Central memory CD8-positive, alpha-beta T cell (primary cell): ENCODE measurements around the gene ZNF700.
"Not testable (repeated sequence)": the region's sequence is repeated elsewhere in the genome, so short reads cannot be mapped to it uniquely, and the experiment has no call there.

Experiments
- ATAC-seq: fragments of 150-1000 bp; cut with Tn5 transposase; replicated peaks from 2 replicates; pipeline ENCODE4 v1.10.0; 2022; ENCODE audit warnings: mild to moderate bottlenecking, moderate FRiP score, moderate number of reproducible peaks; ENCODE audit not compliant: poor library complexity, severe bottlenecking; ENCODE audit errors: extremely low read depth
- DNase-seq, 2 donors: peaks; one replicate each; pipeline ENCODE4 v3.0.0; 2021; ENCODE audit warnings: low spot score in 2 of 2
- H3K27ac Mint-ChIP-seq: one replicate; pipeline ENCODE4 v1.8.0; 2022; ENCODE audit warnings: low read depth, mild to moderate bottlenecking, moderate library complexity, mixed read lengths
- H3K27me3 Mint-ChIP-seq: one replicate; pipeline ENCODE4 v1.8.0; 2022; ENCODE audit warnings: mixed read lengths
- H3K36me3 Mint-ChIP-seq: one replicate; pipeline ENCODE4 v1.8.0; 2022; ENCODE audit warnings: mild to moderate bottlenecking, moderate library complexity, mixed read lengths; ENCODE audit not compliant: insufficient read depth
- H3K4me1 Mint-ChIP-seq: one replicate; pipeline ENCODE4 v1.8.0; 2022; ENCODE audit warnings: mixed read lengths
- H3K4me3 Mint-ChIP-seq: one replicate; pipeline ENCODE4 v1.8.0; 2022; ENCODE audit warnings: mild to moderate bottlenecking, moderate library complexity, mixed read lengths
- H3K9me3 Mint-ChIP-seq: one replicate; pipeline ENCODE4 v1.8.0; 2022; ENCODE audit warnings: mixed read lengths

ZNF700 gene

GRCh38 chr19:11944656-11945055 lies 19.7 kb downstream of the ZNF700 start:
- no peak for ATAC-seq
- H3K27ac Mint-ChIP-seq: no peak overlapping the region

GRCh38 chr19:11948646-11949045 lies 23.7 kb downstream of the ZNF700 start:
- DNase-seq: no peak
- Mint-ChIP-seq H3K9me3 (peaks cover 11% of the 10 kb centered on the region), H3K4me1 (no peaks in the 10 kb centered on the region), H3K27ac (no peak overlapping the region), H3K27me3 (no peaks in the 10 kb centered on the region), H3K36me3 (peaks cover 31% of the 10 kb centered on the region), H3K4me3 (no peak overlapping the region)
- no peak for ATAC-seq

More at GRCh38 chr19:11944656-11945055, 19.7 kb downstream of the ZNF700 start:
- Mint-ChIP-seq H3K4me3 (no peak overlapping the region), H3K4me1 (no peaks in the 10 kb centered on the region), H3K36me3 (peaks cover 37% of the 10 kb centered on the region), H3K9me3 (peaks cover 11% of the 10 kb centered on the region), H3K27me3 (no peaks in the 10 kb centered on the region)
- no peak for DNase-seq

- no peak for ATAC-seq
- peaks cover 11% of the 10 kb centered on the region for H3K9me3 Mint-ChIP-seq
- DNase-seq: no peak
- H3K27ac Mint-ChIP-seq: no peak overlapping the region
- H3K36me3 Mint-ChIP-seq: peaks cover 31% of the 10 kb centered on the region
- H3K4me3 Mint-ChIP-seq: no peak overlapping the region
- no peaks in the 10 kb centered on the region for H3K4me1 Mint-ChIP-seq
- H3K27me3 Mint-ChIP-seq: no peaks in the 10 kb centered on the region
Measured at GRCh38 chr19:11949201-11949600, 24.3 kb downstream of the ZNF700 start.

- H3K27ac Mint-ChIP-seq, H3K27me3 Mint-ChIP-seq, H3K4me1 Mint-ChIP-seq, ATAC-seq, DNase-seq: not testable (repeated sequence)
- Mint-ChIP-seq H3K4me3 (peak overlapping the region; percentile 34), H3K36me3 (peaks cover 31% of the 10 kb centered on the region), H3K9me3 (peaks cover 11% of the 10 kb centered on the region)
Measured at GRCh38 chr19:11949614-11950080, 24.7 kb downstream of the ZNF700 start.

GRCh38 chr19:11950312-11950711 lies 25.4 kb downstream of the ZNF700 start:
- Mint-ChIP-seq H3K27me3 (no peaks in the 10 kb centered on the region), H3K27ac (no peak overlapping the region), H3K4me3 (no peak overlapping the region), H3K4me1 (no peaks in the 10 kb centered on the region), H3K9me3 (peaks cover 11% of the 10 kb centered on the region), H3K36me3 (peaks cover 31% of the 10 kb centered on the region)
- no peak for ATAC-seq
- no peak for DNase-seq

- peaks cover 7% of the 10 kb centered on the region for H3K36me3 Mint-ChIP-seq
- peaks cover 6% of the 10 kb centered on the region for H3K9me3 Mint-ChIP-seq
- H3K27me3 Mint-ChIP-seq: no peaks in the 10 kb centered on the region
- DNase-seq (peak; percentile 52 to 53), ATAC-seq (peak; percentile 31)
- peak overlapping the region; percentile 87 for H3K4me3 Mint-ChIP-seq
- peaks cover 23% of the 10 kb centered on the region for H3K4me1 Mint-ChIP-seq
- H3K27ac Mint-ChIP-seq: peak overlapping the region; percentile 94
Measured at GRCh38 chr19:11963566-11964355, 38.9 kb downstream of the ZNF700 start.

GRCh38 chr19:11964496-11964857 lies 39.6 kb downstream of the ZNF700 start:
- Mint-ChIP-seq H3K4me3 (peak overlapping the region; percentile 87), H3K27me3 (no peaks in the 10 kb centered on the region), H3K9me3 (peaks cover 6% of the 10 kb centered on the region), H3K4me1 (peaks cover 23% of the 10 kb centered on the region), H3K36me3 (peaks cover 7% of the 10 kb centered on the region), H3K27ac (peak overlapping the region; percentile 94)
- ATAC-seq (no peak), DNase-seq (no peak)

- ATAC-seq (peak; percentile 94), DNase-seq (peak; percentile 77 to 83)
- H3K27me3 Mint-ChIP-seq: no peaks in the 10 kb centered on the region
- H3K36me3 Mint-ChIP-seq: peaks cover 7% of the 10 kb centered on the region
- H3K9me3 Mint-ChIP-seq: peaks cover 6% of the 10 kb centered on the region
- H3K4me1 Mint-ChIP-seq: peaks cover 23% of the 10 kb centered on the region
- peak within 1 kb of the TSS; percentile 94 for H3K27ac Mint-ChIP-seq
- H3K4me3 Mint-ChIP-seq: peak within 1 kb of the TSS; percentile 87
Measured at GRCh38 chr19:11964858-11965645, 40.1 kb downstream of the ZNF700 start, which contains the start of gene ZNF763. TSS of gene ZNF763 (plus strand) at chr19:11965040. CDS start at chr19:11965209, 169 bp downstream.

- Mint-ChIP-seq H3K36me3 (peaks cover 4% of the 10 kb centered on the region), H3K4me3 (no peak overlapping the region), H3K27me3 (no peaks in the 10 kb centered on the region), H3K9me3 (peaks cover 5% of the 10 kb centered on the region), H3K4me1 (peaks cover 8% of the 10 kb centered on the region), H3K27ac (no peak overlapping the region)
- DNase-seq: no peak
- no peak for ATAC-seq
Measured at GRCh38 chr19:11970174-11970573, 45.3 kb downstream of the ZNF700 start.

GRCh38 chr19:11971041-11971440 lies 46.1 kb downstream of the ZNF700 start:
- Mint-ChIP-seq H3K4me3 (no peak overlapping the region), H3K9me3 (peaks cover 5% of the 10 kb centered on the region), H3K27ac (no peak overlapping the region), H3K27me3 (no peaks in the 10 kb centered on the region), H3K4me1 (peaks cover under 1% of the 10 kb centered on the region), H3K36me3 (no peaks in the 10 kb centered on the region)
- no peak for DNase-seq
- no peak for ATAC-seq

GRCh38 chr19:11973019-11973810 lies 48.3 kb downstream of the ZNF700 start:
- no peaks in the 10 kb centered on the region for H3K36me3 Mint-ChIP-seq
- no peak overlapping the region for H3K27ac Mint-ChIP-seq

GRCh38 chr19:11978492-11979100 lies 53.7 kb downstream of the ZNF700 start:
- H3K9me3 Mint-ChIP-seq: peaks cover 5% of the 10 kb centered on the region
- no peaks in the 10 kb centered on the region for H3K27me3 Mint-ChIP-seq
- no peak overlapping the region for H3K27ac Mint-ChIP-seq
- H3K4me3 Mint-ChIP-seq: no peak overlapping the region
- peaks cover 4% of the 10 kb centered on the region for H3K36me3 Mint-ChIP-seq
- ATAC-seq (no peak), DNase-seq (no peak)
- no peaks in the 10 kb centered on the region for H3K4me1 Mint-ChIP-seq

More at GRCh38 chr19:11973019-11973810, 48.3 kb downstream of the ZNF700 start:
- DNase-seq: no peak
- Mint-ChIP-seq H3K4me1 (no peaks in the 10 kb centered on the region), H3K9me3 (peaks cover 5% of the 10 kb centered on the region), H3K27me3 (no peaks in the 10 kb centered on the region), H3K4me3 (no peak overlapping the region)
- no peak for ATAC-seq
